ENCODE data around the gene RPTOR.

DNA sequence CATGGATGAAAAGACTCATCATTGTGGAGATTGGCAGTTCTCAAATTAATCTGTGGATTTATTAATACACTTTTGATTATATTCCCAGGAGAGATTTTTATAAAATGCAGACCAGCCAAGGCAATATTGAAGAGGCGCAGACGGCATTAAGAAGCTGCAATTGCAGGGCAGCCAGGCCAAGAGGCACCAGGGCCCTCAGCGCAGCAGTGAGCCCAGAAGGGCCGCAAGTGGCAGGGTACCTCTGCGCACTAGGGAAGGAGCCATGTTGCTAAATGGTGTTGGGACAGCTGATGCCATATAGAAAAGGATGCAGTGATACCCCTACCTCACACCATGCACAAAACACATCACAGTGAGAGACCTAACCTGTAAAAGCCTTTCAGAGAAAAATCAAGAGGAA is 410.4 kb downstream of the RPTOR start:
- TF ChIP-seq CTCF (IDR thresholded peaks at IDR 0.05; ENCODE audit: low read length) = no peak
- TF ChIP-seq EZH2 (IDR thresholded peaks at IDR 0.05; ENCODE audit: borderline replicate concordance, low read length) = no peak

Data from OCI-LY1 (cell line).